PFSK-1 (cell line): ENCODE data around the gene CACNA1B.

Experiments used
- FOXP2 ChIP-seq: optimal IDR thresholded peaks from 2 replicates; pipeline ENCODE3; 2011; ENCODE audit warnings: borderline replicate concordance, control low read depth, inconsistent platforms; ENCODE audit not compliant: insufficient read depth; ENCODE audit errors: extremely low read length, extremely low read depth
- POLR2AphosphoS5 ChIP-seq: IDR thresholded peaks from 2 replicates; pipeline ENCODE4 v1.6.1; 2012; ENCODE audit warnings: low read depth, mild to moderate bottlenecking, control low read depth, low read length, moderate library complexity
- SIN3A ChIP-seq: IDR thresholded peaks from 2 replicates; pipeline ENCODE4 v1.6.1; 2012; ENCODE audit warnings: mild to moderate bottlenecking, low read length, moderate library complexity, borderline replicate concordance; ENCODE audit not compliant: insufficient read depth
- TAF1 ChIP-seq: IDR thresholded peaks from 2 replicates; pipeline ENCODE4 v1.6.1; 2012; ENCODE audit warnings: low read length, control low read depth, borderline replicate concordance; ENCODE audit not compliant: insufficient read depth
- TF ChIP-seq, protein P1 (sequence below), 2 experiments: IDR thresholded peaks; 2 replicates each; pipeline versions ENCODE4 v1.6.1 to v1.8.0; 2011 to 2012; ENCODE audit warnings: low read depth in 2 of 2, low read length in 2 of 2, control low read depth in 1 of 2, inconsistent platforms in 1 of 2, mild to moderate bottlenecking in 1 of 2, moderate library complexity in 1 of 2; ENCODE audit not compliant: insufficient read depth in 1 of 2

The CACNA1B gene

DNA sequence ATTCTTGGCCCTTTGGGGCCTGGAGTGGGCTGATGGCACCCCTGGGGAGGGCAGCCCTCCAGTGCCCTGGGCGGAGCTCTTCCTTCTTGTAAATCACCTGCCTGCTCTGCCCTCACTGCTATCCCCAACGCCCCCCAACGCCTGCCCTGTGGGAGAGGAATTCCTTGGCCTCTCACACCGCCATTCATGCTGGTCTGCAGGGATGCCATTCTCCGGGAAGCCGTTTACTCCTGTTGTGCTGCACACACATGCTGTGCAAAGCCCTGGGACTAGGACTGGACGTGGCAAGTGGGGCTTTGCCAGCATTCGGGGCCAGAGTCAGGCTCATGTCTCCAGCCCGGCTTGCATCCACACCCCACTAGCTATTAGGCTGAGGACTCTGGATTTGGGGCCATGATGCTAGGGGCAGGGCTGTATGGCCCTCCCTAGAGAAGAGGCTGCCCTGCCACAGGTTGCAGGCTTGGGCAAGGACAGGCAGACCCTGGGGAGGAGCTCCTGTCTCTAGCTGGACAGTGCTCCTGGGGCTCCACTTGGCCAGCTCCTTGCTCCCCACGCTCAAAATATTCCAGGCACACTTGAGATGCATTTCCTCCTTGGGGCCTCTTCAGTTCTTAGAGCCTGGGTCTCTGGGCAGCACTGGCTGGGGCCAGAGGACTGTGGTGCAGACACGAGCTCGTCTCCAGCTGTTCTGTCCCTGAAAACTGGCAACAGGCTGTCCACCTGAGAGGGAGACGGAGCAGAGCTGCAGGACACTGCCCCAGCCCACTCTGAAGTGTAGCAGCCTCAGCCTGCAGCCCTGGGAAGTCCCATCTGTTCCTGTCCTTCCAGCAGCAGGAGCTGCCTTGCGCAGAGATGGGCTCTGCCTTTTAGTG is 226.9 kb downstream of the CACNA1B start:
- TF ChIP-seq FOXP2, result no peak
- no peak for TF ChIP-seq POLR2AphosphoS5
- TF ChIP-seq, protein P1, sequence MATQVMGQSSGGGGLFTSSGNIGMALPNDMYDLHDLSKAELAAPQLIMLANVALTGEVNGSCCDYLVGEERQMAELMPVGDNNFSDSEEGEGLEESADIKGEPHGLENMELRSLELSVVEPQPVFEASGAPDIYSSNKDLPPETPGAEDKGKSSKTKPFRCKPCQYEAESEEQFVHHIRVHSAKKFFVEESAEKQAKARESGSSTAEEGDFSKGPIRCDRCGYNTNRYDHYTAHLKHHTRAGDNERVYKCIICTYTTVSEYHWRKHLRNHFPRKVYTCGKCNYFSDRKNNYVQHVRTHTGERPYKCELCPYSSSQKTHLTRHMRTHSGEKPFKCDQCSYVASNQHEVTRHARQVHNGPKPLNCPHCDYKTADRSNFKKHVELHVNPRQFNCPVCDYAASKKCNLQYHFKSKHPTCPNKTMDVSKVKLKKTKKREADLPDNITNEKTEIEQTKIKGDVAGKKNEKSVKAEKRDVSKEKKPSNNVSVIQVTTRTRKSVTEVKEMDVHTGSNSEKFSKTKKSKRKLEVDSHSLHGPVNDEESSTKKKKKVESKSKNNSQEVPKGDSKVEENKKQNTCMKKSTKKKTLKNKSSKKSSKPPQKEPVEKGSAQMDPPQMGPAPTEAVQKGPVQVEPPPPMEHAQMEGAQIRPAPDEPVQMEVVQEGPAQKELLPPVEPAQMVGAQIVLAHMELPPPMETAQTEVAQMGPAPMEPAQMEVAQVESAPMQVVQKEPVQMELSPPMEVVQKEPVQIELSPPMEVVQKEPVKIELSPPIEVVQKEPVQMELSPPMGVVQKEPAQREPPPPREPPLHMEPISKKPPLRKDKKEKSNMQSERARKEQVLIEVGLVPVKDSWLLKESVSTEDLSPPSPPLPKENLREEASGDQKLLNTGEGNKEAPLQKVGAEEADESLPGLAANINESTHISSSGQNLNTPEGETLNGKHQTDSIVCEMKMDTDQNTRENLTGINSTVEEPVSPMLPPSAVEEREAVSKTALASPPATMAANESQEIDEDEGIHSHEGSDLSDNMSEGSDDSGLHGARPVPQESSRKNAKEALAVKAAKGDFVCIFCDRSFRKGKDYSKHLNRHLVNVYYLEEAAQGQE (IDR thresholded peaks at IDR 0.05; ENCODE audit: insufficient read depth in 1 of 2, low read depth in 2 of 2, low read length in 2 of 2), result no peak
- TF ChIP-seq TAF1, result no peak
- TF ChIP-seq SIN3A, result no peak

DNA sequence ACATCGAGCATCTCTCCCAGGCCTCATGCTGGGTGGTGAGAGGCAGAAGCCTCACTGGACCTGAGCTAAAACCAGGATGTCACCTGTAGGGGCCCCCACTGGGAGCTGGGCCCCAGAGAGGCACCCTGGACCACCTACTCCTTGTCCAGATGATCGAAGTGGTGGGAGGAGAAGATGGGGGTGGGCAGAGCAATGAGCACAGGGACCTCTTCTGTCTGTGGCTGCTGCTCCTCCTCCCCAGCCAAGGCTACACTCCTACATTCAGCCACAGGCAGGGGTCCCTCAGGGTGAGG is 227.5 kb downstream of the CACNA1B start:
- TF ChIP-seq TAF1 (no peak), SIN3A (no peak), POLR2AphosphoS5 (no peak), FOXP2 (no peak)
- TF ChIP-seq, protein P1 (IDR thresholded peaks at IDR 0.05; ENCODE audit: insufficient read depth in 1 of 2, low read depth in 2 of 2, low read length in 2 of 2), result no peak

DNA sequence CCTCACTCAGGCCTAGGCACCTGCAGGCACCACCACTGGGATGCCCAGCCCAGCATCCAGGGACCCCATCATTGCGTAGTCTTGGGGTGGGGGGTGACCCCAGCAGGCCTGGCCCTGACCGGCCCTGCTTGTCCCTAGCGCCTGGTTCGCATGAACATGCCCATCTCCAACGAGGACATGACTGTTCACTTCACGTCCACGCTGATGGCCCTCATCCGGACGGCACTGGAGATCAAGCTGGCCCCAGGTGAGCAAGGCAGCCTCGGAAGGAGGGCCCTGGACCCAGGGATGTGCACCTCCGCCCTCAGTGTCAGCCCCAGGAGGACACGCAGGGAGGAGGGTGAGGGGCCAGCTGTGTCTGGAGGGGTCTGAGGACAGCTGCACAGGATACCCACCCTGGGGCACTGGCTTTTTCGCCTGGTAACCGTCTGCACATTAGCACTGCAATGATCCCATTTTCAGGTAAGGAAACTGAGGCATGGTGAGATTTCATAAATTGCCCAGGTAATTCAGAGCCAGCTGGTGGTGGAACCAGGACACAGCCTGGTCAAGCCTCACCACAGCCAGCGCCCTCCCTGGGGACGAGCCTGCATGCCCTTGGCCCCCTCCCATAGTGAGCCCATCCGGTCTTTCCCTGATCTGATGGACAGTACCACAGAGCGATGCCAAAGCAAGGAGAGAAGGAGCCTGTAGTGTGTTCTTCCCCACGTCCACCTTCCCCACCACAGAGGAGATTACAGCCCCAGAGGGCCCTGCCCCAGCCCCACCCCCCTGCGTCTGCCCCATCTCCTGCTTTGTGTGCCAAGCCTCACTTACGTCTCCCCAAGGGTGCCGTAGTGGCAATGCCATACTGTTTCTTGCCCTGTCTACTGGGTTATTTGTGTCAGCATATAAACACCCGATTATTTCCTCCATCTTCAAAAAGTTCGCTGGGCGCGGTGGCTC is 228.3 kb downstream of the CACNA1B start:
- TF ChIP-seq SIN3A (no peak), POLR2AphosphoS5 (no peak), FOXP2 (no peak), TAF1 (no peak)
- TF ChIP-seq, protein P1 (IDR thresholded peaks at IDR 0.05; ENCODE audit: insufficient read depth in 1 of 2, low read depth in 2 of 2, low read length in 2 of 2), result no peak

DNA sequence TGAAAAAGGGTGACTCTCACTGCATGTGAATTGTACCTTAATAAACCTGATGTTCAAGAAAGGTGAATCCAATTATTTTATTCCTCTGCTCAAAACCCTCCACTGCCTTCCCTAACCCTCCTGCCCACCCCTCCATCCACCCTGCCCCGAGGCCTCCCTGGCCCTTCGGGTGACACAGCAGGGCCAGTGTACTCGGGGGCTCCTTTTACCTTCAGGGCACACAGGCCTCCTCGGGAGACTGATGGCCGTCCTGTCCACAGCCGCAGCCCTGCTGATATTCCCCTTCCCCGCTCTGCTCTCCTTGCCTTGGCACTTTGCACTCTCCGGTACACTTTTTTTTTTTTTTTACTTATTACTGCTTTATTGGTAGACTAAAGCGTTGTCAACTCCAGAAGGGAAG is 234.0 kb downstream of the CACNA1B start:
- TF ChIP-seq SIN3A, result no peak
- no peak for TF ChIP-seq FOXP2
- TF ChIP-seq, protein P1 (IDR thresholded peaks at IDR 0.05; ENCODE audit: insufficient read depth in 1 of 2, low read depth in 2 of 2, low read length in 2 of 2), result no peak
- TF ChIP-seq TAF1, result no peak
- TF ChIP-seq POLR2AphosphoS5, result no peak
